ENCODE measurements around the gene PNPLA7.

Gene PNPLA7

GRCh38 chr9:137462986-137463930, 86.9 kb downstream of the PNPLA7 start:
- in situ Hi-C loops (cut with MboI; ENCODE audit: low sequenced_read_pairs), result no loop called here

- in situ Hi-C loops (cut with MboI; ENCODE audit: low sequenced_read_pairs), result no loop called here
Measured at GRCh38 chr9:137462396-137462985, 87.7 kb downstream of the PNPLA7 start.

GRCh38 chr9:137461663-137462395, 88.4 kb downstream of the PNPLA7 start:
- in situ Hi-C loops (cut with MboI; ENCODE audit: low sequenced_read_pairs), result no loop called here

- in situ Hi-C loops (cut with MboI; ENCODE audit: low sequenced_read_pairs), result no loop called here
Measured at GRCh38 chr9:137461316-137461662, 88.9 kb downstream of the PNPLA7 start.

GRCh38 chr9:137460363-137461315, 89.6 kb downstream of the PNPLA7 start:
- in situ Hi-C loops (cut with MboI; ENCODE audit: low sequenced_read_pairs), result no loop called here

GRCh38 chr9:137459601-137460362, 90.4 kb downstream of the PNPLA7 start:
- in situ Hi-C loops (cut with MboI; ENCODE audit: low sequenced_read_pairs), result no loop called here

GRCh38 chr9:137459152-137459600, 91.0 kb downstream of the PNPLA7 start, which contains the start of gene NSMF:
NSMF (minus strand) TSS chr9:137459334; CDS start chr9:137459102, 232 bp downstream.
- in situ Hi-C loops (cut with MboI; ENCODE audit: low sequenced_read_pairs), result no loop called here

- in situ Hi-C loops (cut with MboI; ENCODE audit: low sequenced_read_pairs), result no loop called here
Measured at GRCh38 chr9:137458194-137459151, 91.7 kb downstream of the PNPLA7 start.

GRCh38 chr9:137457406-137458193, 92.6 kb downstream of the PNPLA7 start:
- in situ Hi-C loops (cut with MboI; ENCODE audit: low sequenced_read_pairs), result no loop called here

- in situ Hi-C loops (cut with MboI; ENCODE audit: low sequenced_read_pairs), result no loop called here
Measured at GRCh38 chr9:137456864-137457405, 93.3 kb downstream of the PNPLA7 start.

- in situ Hi-C loops (cut with MboI; ENCODE audit: low sequenced_read_pairs), result no loop called here
Measured at GRCh38 chr9:137456061-137456863, 93.9 kb downstream of the PNPLA7 start.

- in situ Hi-C loops (cut with MboI; ENCODE audit: low sequenced_read_pairs), result no loop called here
Measured at GRCh38 chr9:137455359-137455991, 94.7 kb downstream of the PNPLA7 start.

- in situ Hi-C loops (cut with MboI; ENCODE audit: low sequenced_read_pairs), result no loop called here
Measured at GRCh38 chr9:137454597-137455358, 95.4 kb downstream of the PNPLA7 start.

- in situ Hi-C loops (cut with MboI; ENCODE audit: low sequenced_read_pairs), result no loop called here
Measured at GRCh38 chr9:137454145-137454596, 96.0 kb downstream of the PNPLA7 start.

- in situ Hi-C loops (cut with MboI; ENCODE audit: low sequenced_read_pairs), result no loop called here
Measured at GRCh38 chr9:137453643-137454081, 96.5 kb downstream of the PNPLA7 start.

Measured in HL-60/S4 treated with retinoic acid at 250 ng/mL for 4 days and 3 days (cell line).